ENCODE measurements around the gene SH2D4B. TPM values are rescaled to one million over a fixed set of nuclear protein-coding genes. Genes with fewer than 3 reads are reported as not detected.

Gene SH2D4B
- total RNA-seq, 1 donor from 2014 or later: 0.12 TPM

DNA sequence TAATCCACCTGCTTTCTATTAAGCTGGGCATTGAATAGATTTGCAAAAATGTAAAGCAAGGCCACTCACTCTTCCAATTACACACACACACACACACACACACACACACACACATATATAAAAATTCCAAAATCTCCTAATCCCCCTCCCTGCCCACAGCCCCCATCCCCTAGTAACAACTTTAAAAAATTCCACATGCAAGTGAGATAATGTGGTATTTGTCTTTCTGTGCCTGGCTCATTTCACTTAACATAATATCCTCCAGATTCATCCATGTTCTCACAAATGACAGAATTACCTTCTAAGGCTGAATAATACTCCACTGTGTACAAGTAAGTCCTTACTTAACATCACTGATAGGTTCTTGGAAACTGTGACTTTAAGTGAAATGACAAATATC lies 24.2 kb downstream of the SH2D4B start:
- Mint-ChIP-seq H3K27me3 (no peaks in the 10 kb centered on the region), H3K36me3 (ENCODE audit: insufficient read depth) (no peaks in the 10 kb centered on the region), H3K27ac (no peak overlapping the region), H3K9me3 (ENCODE audit: low read depth) (no peaks in the 10 kb centered on the region), H3K4me3 (ENCODE audit: low read depth) (no peak overlapping the region), H3K4me1 (ENCODE audit: low read depth) (no peaks in the 10 kb centered on the region)
- TF ChIP-seq, protein P1, sequence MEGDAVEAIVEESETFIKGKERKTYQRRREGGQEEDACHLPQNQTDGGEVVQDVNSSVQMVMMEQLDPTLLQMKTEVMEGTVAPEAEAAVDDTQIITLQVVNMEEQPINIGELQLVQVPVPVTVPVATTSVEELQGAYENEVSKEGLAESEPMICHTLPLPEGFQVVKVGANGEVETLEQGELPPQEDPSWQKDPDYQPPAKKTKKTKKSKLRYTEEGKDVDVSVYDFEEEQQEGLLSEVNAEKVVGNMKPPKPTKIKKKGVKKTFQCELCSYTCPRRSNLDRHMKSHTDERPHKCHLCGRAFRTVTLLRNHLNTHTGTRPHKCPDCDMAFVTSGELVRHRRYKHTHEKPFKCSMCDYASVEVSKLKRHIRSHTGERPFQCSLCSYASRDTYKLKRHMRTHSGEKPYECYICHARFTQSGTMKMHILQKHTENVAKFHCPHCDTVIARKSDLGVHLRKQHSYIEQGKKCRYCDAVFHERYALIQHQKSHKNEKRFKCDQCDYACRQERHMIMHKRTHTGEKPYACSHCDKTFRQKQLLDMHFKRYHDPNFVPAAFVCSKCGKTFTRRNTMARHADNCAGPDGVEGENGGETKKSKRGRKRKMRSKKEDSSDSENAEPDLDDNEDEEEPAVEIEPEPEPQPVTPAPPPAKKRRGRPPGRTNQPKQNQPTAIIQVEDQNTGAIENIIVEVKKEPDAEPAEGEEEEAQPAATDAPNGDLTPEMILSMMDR (IDR thresholded peaks at IDR 0.05; ENCODE audit: unreplicated experiment): no peak
- DNase-seq (ENCODE audit: low spot score, unreplicated experiment): no peak

DNA sequence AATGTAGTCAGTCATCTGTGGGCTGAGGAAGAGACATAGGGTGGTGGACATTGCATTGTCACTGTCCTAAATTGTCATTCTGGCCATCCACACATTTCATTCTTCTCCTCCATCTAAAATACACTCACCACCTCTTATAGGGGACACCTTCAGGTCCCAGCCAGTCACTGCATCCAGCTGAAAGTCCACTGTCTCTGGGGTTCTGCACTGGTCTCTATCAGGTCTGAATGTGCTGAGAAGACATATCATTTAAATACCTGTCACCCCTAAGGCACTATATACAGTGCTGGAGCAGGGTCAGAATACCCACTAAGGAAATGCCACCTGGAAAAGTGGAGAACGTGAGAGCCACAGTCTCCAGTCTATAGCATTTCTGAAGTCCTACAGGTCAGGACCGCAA lies 29.6 kb downstream of the SH2D4B start:
- Mint-ChIP-seq H3K9me3 (ENCODE audit: low read depth) (peaks cover 2% of the 10 kb centered on the region), H3K27me3 (peaks cover 6% of the 10 kb centered on the region), H3K4me1 (ENCODE audit: low read depth) (no peaks in the 10 kb centered on the region), H3K27ac (no peak overlapping the region), H3K36me3 (ENCODE audit: insufficient read depth) (no peaks in the 10 kb centered on the region), H3K4me3 (ENCODE audit: low read depth) (no peak overlapping the region)
- no peak for DNase-seq (ENCODE audit: low spot score, unreplicated experiment)
- TF ChIP-seq, protein P1 (IDR thresholded peaks at IDR 0.05; ENCODE audit: unreplicated experiment): no peak

DNA sequence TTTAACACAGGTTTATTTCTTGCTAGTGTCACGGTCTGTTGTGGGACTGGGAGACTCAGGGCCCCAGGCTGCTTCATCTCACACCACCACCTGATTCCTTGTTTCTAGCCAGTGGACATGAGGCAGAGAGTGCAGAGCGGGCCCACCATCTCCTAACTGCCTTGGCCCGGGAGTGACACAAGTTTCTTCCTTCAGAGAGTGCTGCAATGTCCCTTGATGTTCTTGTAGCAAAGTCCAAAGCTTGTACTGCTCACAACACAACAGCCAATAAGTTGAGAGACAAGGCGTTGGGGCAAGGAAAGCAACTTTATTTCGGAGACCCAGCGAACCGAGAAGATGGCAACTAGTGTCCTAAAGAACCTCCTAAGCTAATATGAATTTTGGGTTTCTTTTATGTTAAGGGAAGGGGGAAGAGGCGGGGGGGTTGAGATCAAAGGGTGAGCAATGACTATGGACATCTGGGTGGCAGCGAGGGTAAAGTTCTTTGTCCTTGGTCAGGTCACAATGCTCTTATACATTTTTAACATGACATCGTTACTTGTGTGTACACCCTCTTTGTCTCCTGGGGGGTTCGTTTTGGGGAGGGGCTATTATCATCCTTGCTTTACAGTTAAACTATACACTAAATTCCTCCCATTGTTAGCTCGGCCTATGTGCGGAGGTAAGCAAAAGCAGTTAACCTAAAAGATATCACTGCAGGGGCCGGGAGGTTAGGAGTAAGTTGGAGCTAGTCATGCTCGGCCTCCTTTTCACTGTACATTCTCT lies 31.6 kb downstream of the SH2D4B start:
- Mint-ChIP-seq H3K4me1 (ENCODE audit: low read depth) (no peaks in the 10 kb centered on the region), H3K36me3 (ENCODE audit: insufficient read depth) (no peaks in the 10 kb centered on the region), H3K9me3 (ENCODE audit: low read depth) (peaks cover 3% of the 10 kb centered on the region), H3K27me3 (peaks cover 6% of the 10 kb centered on the region), H3K4me3 (ENCODE audit: low read depth) (no peak overlapping the region), H3K27ac (no peak overlapping the region)
- no peak for DNase-seq (ENCODE audit: low spot score, unreplicated experiment)
- TF ChIP-seq, protein P1 (IDR thresholded peaks at IDR 0.05; ENCODE audit: unreplicated experiment): no peak

DNA sequence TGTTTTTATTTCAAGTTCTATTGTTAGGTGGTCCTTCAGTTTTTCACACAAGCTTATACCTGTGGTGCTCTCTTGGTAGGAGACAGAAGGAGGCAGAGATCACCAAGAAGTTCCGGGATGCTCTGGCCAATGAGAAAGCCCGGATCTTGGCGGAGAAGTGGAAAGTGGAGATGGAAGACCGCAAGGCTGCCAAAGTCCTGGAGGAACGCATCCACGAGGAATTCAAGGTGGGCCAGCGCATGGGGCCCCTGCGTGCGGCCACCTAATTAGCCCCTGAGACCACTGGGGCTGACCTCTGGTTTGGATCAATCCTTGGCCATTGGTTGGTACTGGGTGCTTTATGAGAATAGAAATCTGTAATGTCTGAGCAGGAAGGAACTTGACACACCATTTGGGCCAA lies 33.6 kb downstream of the SH2D4B start:
- Mint-ChIP-seq H3K9me3 (ENCODE audit: low read depth) (peaks cover 3% of the 10 kb centered on the region), H3K27me3 (peaks cover 6% of the 10 kb centered on the region), H3K27ac (no peak overlapping the region), H3K4me1 (ENCODE audit: low read depth) (no peaks in the 10 kb centered on the region), H3K36me3 (ENCODE audit: insufficient read depth) (no peaks in the 10 kb centered on the region), H3K4me3 (ENCODE audit: low read depth) (no peak overlapping the region)
- TF ChIP-seq, protein P1 (IDR thresholded peaks at IDR 0.05; ENCODE audit: unreplicated experiment): no peak
- DNase-seq (ENCODE audit: low spot score, unreplicated experiment): no peak

DNA sequence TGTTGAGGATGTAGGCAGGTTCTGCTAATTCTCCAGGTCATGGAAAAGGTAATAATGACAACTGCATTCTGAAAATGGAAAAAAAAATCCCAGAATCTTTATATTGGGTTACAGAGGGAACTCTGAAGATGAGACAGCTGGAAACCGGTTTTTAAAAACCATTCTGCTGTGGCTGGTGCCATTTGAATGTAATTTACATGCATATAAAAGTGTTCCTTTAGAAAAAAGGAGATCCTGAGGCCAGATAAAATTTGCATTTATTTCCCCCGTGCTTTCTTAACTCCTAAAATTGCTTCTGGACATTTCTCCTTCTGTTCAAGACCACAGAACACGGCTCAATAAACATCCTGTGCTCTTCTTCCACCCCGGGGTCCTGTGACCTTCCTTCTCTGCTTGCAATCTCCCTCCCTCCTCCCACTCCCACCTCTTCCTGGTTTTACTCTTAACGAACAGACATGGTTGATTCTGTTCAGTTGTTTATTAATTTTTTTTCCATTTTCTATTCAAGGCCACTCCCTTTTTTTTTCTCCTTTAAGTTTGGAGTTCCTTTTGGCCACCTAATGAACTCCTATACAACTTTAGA lies 41.6 kb downstream of the SH2D4B start:
- H3K36me3 Mint-ChIP-seq (ENCODE audit: insufficient read depth): no peaks in the 10 kb centered on the region
- H3K27ac Mint-ChIP-seq: no peak overlapping the region
- peaks cover 9% of the 10 kb centered on the region for H3K27me3 Mint-ChIP-seq
- H3K4me1 Mint-ChIP-seq (ENCODE audit: low read depth): no peaks in the 10 kb centered on the region
- TF ChIP-seq, protein P1 (IDR thresholded peaks at IDR 0.05; ENCODE audit: unreplicated experiment): no peak
- H3K9me3 Mint-ChIP-seq (ENCODE audit: low read depth): no peaks in the 10 kb centered on the region
- H3K4me3 Mint-ChIP-seq (ENCODE audit: low read depth): no peak overlapping the region
- no peak for DNase-seq (ENCODE audit: low spot score, unreplicated experiment)
